ENCODE data around the gene RNF115. TPM values are rescaled to one million over a fixed set of nuclear protein-coding genes. Genes with fewer than 3 reads are reported as not detected.
"Not testable (repeated sequence)": the region's sequence is repeated elsewhere in the genome, so short reads cannot be mapped to it uniquely, and the experiment has no call there.

The RNF115 gene
- total RNA-seq, 1 donor from 2014 or later, result 25.7 TPM

DNA sequence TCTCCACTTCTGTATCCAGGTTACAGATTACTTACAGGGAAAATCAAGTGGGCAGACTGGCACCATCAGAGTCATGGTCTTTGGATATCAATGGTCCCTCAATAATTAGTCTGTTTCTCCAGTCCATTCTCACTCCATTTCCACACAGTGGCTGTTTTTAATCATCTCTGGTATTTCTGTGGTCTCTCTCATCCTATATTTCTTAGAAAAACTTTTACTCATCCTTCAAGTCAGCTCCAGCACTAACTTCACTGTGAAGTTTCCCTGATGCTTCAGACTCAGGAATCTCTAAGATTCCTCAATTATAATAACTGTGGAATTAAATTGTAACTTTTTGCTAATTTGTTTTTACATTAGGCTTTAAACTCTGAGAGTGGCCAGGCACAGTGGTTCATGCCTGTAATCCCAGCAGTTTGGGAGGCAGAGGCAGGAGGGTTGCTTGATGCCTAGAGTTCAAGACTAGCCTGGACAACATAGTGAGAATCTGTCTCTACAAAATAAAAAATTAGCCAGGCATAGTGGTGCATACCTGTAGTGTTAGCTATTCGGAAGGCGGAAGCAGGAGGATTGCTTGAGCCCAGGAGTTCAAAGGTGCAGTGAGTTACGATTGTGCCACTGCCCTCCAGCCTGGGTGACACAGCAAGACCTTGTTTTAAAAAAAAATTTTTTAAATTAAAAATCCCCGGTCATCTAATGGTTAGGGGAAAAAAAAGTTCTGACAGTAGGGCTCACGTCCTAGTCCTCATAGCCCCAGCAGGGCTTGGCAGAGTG lies 94.0 kb downstream of the RNF115 start:
- DNase-seq, result no peak

GRCh38 chr1:145729196-145729595 lies 94.7 kb downstream of the RNF115 start:
- no peak for DNase-seq

DNA sequence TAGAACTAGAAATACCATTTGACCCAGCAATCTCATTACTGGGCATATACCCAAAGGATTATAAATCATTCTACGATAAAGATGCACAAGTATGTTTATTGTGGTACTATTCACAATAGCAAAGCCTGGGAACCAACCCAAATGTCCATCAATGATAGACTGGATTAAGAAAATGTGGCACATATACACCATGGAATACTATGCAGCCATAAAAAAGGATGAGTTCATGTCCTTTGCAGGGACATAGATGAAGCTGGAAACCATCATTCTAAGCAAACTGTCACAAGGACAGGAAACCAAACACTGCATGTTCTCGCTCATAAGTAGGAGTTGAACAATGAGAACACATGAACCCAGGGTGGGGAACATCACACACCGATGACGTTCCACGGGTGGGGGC lies 97.7 kb downstream of the RNF115 start:
- DNase-seq, result not testable (repeated sequence)

- peak; percentile 33 for DNase-seq
These were observed 102.8 kb downstream of the RNF115 start for GRCh38 chr1:145720878-145721671.

DNA sequence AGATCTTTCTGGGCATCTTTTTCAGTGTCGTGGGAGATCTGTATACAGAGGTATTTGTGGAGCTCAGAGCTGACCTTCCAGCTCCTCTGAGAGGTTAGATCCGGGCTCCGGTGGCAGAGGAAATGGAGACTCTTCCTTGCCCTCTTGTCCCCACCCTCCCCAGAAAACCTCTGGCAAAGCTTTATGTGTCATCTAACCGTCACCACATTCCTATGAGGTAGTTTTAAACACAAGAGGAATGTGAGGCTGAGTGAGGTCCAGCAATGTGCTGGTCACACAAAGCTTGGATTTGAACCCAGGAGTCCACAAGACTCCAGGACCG lies 103.4 kb downstream of the RNF115 start:
- no peak for DNase-seq

GRCh38 chr1:145719230-145720079 lies 104.4 kb downstream of the RNF115 start, which contains the start of gene CD160:
TSS of gene CD160 (plus strand) at chr1:145719499. CDS start at chr1:145728328, 8,829 bp downstream.
- DNase-seq, result no peak

DNA sequence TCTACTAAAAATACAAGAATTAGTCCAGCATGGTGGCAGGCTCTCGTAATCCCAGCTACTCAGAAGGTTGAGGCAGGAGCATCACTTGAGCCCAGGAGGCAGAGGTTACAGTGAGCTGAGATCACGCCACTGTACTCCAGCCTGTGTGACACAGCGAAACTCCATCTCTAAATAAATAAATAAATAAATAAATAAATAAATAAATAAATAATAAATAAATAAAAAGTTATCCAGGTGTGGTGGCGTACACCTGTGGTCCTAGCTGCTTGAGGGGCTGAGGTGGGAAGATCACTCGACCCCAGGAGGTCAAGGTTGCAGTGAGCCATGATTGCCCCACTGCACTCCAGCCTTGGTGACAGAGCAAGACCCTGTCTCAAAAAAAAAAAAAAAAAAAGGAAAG lies 105.4 kb downstream of the RNF115 start:
- DNase-seq, result not testable (repeated sequence)

- no peak for DNase-seq
These were observed 106.1 kb downstream of the RNF115 start for GRCh38 chr1:145717833-145718232.

DNA sequence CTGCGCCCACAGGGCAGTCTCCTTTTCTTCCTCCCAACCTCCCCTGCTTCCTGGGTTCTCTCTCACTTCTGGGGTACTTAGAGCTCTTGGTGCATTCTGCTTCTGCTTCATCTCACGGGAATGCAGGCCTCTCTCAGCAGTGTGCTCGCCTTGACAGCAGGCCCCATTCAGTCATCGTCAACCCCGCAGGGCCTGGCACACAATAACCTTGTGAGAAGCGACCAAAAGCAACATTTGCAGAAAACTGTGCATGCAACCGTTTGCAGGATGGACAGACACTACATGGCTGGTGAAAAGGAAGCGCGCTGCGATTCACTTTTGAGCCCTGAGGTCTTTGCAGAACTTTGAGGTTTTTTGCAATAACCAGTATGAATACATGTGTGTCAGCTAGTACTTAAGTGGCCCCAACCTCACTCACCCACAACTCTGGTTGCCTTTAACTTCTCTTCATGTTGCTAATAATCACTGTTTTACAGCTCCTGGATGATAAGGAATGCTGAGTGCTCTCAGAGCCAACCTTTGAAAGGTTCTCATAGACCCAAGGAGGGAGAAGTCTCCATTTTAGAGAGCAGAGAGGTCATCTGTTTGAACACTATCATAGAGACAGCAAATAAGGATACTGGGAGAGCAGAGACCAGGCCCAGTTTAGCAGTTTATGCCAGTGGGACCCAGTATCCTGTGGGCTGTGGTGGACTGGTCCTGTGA lies 107.1 kb downstream of the RNF115 start:
- DNase-seq, result no peak

- DNase-seq, result no peak
These were observed 109.3 kb downstream of the RNF115 start for GRCh38 chr1:145714524-145715111.

DNA sequence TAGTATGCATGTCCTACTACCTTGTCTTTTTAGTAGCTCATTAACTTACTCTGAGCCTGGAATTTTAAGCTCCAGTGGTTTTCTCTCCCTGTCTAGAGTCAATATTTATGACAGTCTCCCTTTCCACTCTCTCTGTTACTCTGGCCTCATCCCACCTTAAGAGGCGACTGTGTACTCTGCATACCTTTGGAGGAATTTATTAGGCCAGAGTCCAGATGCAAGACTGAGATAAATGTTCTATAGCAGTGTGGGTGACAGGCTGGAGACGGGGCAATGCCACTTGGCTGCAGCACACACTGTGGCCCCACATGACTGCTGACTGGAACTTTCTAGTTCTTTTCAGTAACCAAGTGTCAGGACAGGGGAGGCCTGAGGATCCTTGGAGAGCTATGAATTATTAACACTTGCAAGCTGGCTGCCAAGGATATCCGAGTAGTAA lies 112.7 kb downstream of the RNF115 start:
- DNase-seq, result no peak

DNA sequence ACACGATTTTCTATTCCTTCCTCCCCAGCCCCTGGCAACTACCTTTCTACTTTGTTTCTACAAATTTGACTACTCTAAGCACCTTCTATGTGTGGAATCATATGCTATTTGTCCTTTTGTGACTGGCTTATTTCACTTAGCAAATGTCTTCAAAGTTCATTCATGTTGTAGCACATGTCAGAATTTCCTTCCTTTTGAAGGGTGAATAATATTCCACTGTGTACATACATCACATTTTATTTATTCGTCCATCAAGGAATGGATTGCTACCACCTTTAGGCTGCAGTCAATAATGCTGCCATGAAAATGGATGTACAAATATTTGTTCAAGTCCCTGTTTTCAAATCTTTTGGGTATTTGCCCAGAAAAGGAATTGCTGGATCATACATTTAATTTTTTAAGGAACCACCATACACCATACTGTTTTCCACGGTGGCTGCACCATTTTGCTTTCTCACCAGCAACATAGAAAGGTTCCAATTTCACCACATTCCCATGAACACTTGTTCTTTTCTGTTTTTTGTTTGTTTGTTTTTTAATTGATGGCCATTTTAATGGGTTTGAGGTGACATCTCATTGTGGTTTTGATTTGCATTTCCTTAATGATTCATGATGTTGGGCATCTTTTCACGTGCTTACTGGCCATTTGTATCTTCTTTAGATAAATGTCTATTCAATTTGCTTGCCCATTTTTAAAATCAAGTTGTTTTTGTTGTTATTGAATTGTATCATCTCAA lies 113.4 kb downstream of the RNF115 start:
- no peak for DNase-seq

DNA sequence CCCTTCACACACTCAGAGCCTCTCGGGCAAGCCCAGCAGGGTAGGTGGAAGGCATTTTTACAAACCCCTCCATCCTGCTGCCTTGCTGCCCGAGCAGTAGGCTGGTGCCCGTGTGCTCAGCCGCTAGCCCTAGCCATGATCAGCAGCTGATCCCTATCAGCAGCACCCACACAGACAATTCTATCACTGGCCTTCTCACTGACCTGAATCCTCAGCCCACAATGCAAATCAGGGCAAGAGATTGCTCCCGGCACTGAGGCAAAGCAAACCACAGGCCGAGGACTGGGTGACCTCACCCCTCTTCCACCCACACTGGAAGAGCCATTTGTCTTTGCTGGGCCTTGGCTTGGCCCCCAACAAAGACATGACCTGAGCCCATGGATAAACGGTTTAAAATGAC lies 115.8 kb downstream of the RNF115 start:
- no peak for DNase-seq

DNA sequence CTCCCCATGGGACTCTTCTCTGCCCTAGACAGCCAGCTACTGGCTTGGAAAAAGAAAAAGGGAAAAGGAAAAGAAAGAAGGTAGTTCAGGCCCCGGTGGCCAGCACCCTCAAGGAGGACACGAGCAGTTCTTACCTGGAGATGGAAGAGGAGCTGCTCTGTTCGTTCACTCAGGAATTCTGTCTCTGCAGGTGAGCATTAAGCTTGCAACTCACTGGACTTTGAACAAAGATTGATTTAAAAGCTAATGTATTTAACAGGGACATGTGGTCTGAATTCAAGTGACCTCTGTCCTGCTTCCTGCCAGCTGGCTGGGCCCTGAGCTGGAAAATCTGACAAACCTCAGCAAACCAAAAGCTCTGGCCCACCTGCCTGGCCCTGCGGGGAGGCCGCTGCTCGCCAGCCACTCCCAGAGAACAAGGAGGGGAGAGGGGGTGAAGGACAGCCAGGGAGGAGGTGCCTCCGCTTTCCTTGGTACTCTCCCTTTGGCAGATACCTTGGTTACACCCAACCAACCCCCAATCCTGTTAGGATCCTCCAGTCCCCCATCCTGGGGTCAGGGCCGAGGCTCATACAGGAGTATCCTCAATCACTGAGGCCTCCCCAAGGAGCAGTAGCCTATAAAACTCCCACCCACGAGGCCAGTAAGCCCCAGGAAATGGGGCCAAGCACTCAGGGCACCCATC lies 116.6 kb downstream of the RNF115 start, which contains the start of gene PDZK1:
Gene PDZK1, minus strand, starts transcription at position 186 of the 685 bp plus-strand sequence. CDS start 19,347 bp downstream, outside the sequence.
- DNase-seq, result no peak

DNA sequence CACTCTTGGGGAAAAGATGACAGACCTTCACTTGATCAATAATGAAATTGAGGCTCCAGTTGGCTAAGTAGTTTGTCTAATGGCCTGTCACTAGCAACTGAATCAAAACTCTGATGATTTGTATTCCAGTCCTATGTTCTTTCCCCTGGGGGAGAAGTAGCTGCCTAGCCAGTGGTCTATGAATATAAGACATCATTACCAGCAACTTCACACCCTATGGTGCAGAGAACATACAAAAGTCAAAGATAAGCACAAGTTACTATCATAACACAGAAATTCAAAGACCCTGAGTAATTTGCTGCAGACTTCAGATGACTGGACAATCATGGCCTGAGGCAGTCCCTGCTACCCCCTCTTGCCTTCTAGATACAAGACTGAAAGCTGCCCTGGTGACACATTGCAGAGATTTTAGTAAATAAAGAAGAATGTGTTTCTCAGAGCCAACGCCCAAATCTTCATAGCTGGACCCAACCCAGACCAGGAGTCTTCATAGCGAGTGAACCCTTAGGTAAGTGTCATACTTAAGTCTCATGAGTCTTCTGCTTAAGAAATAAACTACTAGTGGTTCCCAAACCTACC lies 117.7 kb downstream of the RNF115 start:
- DNase-seq, result no peak

DNA sequence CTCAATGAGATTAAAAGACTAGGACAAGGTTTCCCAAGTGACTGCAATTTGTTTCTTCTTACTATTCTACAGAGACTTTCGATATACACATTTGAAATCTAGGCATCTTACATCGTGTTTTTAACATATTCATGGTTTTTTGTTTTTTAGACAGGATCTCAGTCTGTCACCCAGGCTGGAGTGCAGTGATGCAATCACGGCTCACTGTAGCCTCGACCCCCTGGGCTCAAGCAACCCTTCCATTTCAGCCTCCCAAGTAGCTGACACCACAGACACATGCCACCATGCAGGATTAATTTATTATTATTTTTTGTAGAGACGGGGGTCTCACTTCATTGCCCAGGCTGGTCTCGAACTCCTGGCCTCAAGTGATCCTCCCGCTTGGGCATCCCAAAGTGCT lies 118.3 kb downstream of the RNF115 start:
- DNase-seq, result no peak

DNA sequence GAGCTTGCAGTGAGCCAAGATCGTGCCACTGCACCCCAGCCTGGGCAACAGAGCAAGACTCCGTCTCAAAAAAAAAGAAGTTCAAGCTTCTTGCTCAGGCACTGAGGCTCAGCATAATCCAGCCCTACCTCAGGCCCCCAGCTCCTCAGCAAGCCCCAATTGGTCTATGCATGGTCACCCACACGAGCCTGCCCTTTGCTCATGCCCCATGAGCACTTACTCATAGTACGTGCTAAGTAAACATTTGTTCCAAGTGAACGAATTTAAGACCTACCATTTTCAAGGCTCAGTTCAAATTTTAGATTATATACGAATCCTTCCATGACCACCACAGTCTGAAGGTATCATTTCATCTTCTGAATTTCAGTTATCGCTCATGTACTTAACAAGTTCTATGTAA lies 121.1 kb downstream of the RNF115 start:
- DNase-seq, result no peak

DNA sequence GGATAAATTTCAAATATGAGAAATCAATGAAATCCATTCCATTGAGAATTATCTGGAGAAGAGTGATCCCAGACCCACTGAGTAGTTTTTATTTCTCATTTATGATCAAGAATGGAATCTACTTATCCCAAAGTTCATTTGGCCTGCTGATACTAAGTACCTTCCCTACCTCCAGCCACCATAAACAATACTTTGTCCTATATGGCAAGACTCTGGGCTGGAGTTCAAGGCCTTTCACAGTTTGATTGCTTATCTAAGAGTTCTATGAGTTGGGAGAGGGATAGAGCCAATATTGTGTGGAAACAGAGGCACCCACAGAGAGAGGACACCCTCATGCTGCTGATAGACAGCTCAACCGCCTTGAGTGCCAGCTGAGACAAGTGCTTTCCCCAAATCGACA lies 121.8 kb downstream of the RNF115 start:
- DNase-seq, result no peak

- DNase-seq, result no peak
These were observed 122.5 kb downstream of the RNF115 start for GRCh38 chr1:145701306-145701862.

- no peak for DNase-seq
These were observed 127.3 kb downstream of the RNF115 start for GRCh38 chr1:145696630-145696960.
